GM12878 (cell line): Measurements from ENCODE around the gene DIO3. TPM values are rescaled to one million over a fixed set of nuclear protein-coding genes. Genes with fewer than 3 reads are reported as not detected.

Experiments used
- ATAC-seq: fragments of 200-7000 bp; cut with Tn5 transposase; 3 replicates; pipeline ENCODE4 v1.9.1; 2020; ENCODE audit warnings: mild to moderate bottlenecking, moderate library complexity
- BruUV-seq: library from RNA; stranded (reverse); fragments of 400-500 nt; replicated peaks from 2 replicates; lab custom pipeline; 2021; lab: Mats Ljungman, UMichigan
- CTCF ChIA-PET: fragments of 300-600 bp; sonication (Branson Sonifier 250); formaldehyde crosslinking; extraction: SDS; loops from one replicate; lab custom pipeline; 2021; ENCODE audit warnings: inconsistent platforms; lab: Yijun Ruan, JAX
- POLR2A ChIA-PET: fragments of 350-600 bp; formaldehyde crosslinking; extraction: SDS; loops from one replicate; lab custom pipeline; 2021; ENCODE audit warnings: inconsistent platforms; lab: Charles Lee
- RAD21 ChIA-PET: fragments of 300-600 bp; sonication (Branson Sonifier 250); formaldehyde crosslinking; loops from one replicate; lab custom pipeline; 2023; ENCODE audit warnings: antibody characterized with exemption; ENCODE audit not compliant: unreplicated experiment; lab: Charles Lee
- SMC1A ChIA-PET: fragments of 300-600 bp; sonication (Branson Sonifier 250); formaldehyde crosslinking; loops from one replicate; lab custom pipeline; 2023; ENCODE audit not compliant: unreplicated experiment, uncharacterized antibody; lab: Charles Lee
- DNase-seq: peaks from one replicate; pipeline ENCODE4 v3.0.0-alpha.2; 2011; ENCODE audit warnings: low read depth, low spot score
- FAIRE-seq: peaks from 3 replicates; lab custom pipeline; 2011; peaks lifted over from hg19 to GRCh38; lab: Jason Lieb, UNC
- H2AFZ ChIP-seq: 2 replicates; pipeline ENCODE4 v1.6.0; 2011; ENCODE audit warnings: low read depth, low read length, control low read depth; ENCODE audit not compliant: control insufficient read depth
- H3K27ac ChIP-seq: 2 replicates; pipeline ENCODE4 v1.5.1; 2011; ENCODE audit warnings: control low read depth; ENCODE audit not compliant: control insufficient read depth, insufficient read depth
- H3K27me3 ChIP-seq, 2 experiments: replicated peaks in 1 of 2; 2 replicates each; pipeline versions ENCODE4 v1.6.0 to v1.6.1; 2011; ENCODE audit warnings: low read length in 1 of 2; ENCODE audit not compliant: control insufficient read depth in 2 of 2, insufficient read depth in 2 of 2
- H3K36me3 ChIP-seq, 2 experiments: 2 replicates each; pipeline ENCODE4 v1.5.1; 2011; ENCODE audit warnings: low read length in 1 of 2; ENCODE audit not compliant: control insufficient read depth in 2 of 2, insufficient read depth in 2 of 2
- H3K4me1 ChIP-seq: 2 replicates; pipeline ENCODE4 v1.6.1; 2011; ENCODE audit warnings: mild to moderate bottlenecking, low read length, moderate library complexity, mixed read lengths; ENCODE audit not compliant: control insufficient read depth, insufficient read depth
- H3K4me2 ChIP-seq: 2 replicates; pipeline ENCODE4 v1.6.0; 2011; ENCODE audit warnings: control low read depth; ENCODE audit not compliant: control insufficient read depth, insufficient read depth
- H3K4me3 ChIP-seq: fragments of 200-600 bp; sonication (generic); 2 replicates; pipeline ENCODE4 v1.5.1; 2016
- H3K79me2 ChIP-seq: 2 replicates; pipeline ENCODE4 v1.6.0; 2011; ENCODE audit warnings: low read length; ENCODE audit not compliant: control insufficient read depth, insufficient read depth
- H3K9ac ChIP-seq: 2 replicates; pipeline ENCODE4 v1.8.0; 2011; ENCODE audit warnings: low read length, control low read depth, mixed read lengths; ENCODE audit not compliant: control insufficient read depth, insufficient read depth
- H3K9me3 ChIP-seq: replicated peaks from 3 replicates; pipeline ENCODE4 v1.5.1; 2011; ENCODE audit warnings: mild to moderate bottlenecking, low read length; ENCODE audit not compliant: control insufficient read depth, insufficient read depth
- H4K20me1 ChIP-seq: 2 replicates; pipeline ENCODE4 v1.6.0; 2011; ENCODE audit not compliant: control insufficient read depth, insufficient read depth
- EED ChIP-seq: sonication (generic); IDR thresholded peaks from 2 replicates; pipeline ENCODE4 v1.6.1; 2016; ENCODE audit warnings: antibody characterized with exemption, low read depth
- FOXK2 ChIP-seq: fragments of 450-650 bp; IDR thresholded peaks from 2 replicates; pipeline ENCODE4 v1.6.1; 2017; ENCODE audit warnings: mild to moderate bottlenecking, moderate library complexity
- MTA2 ChIP-seq: fragments of 450-650 bp; IDR thresholded peaks from 2 replicates; pipeline ENCODE4 v1.6.1; 2016; ENCODE audit warnings: low read depth, mild to moderate bottlenecking, moderate library complexity
- NR2C1 ChIP-seq: fragments of 450-650 bp; IDR thresholded peaks from 2 replicates; pipeline ENCODE4 v1.6.1; 2017; ENCODE audit warnings: antibody characterized with exemption, mild to moderate bottlenecking, moderate library complexity
- PRDM15 ChIP-seq: fragments of 450-650 bp; formaldehyde crosslinking; IDR thresholded peaks from 2 replicates; pipeline ENCODE4 v1.4.0; 2020; ENCODE audit warnings: mild to moderate bottlenecking, moderate library complexity
- SIX5 ChIP-seq: IDR thresholded peaks from 2 replicates; pipeline ENCODE4 v1.6.1; 2011; ENCODE audit warnings: mild to moderate bottlenecking, low read depth, low read length, moderate library complexity; ENCODE audit not compliant: severe bottlenecking
- USF1 ChIP-seq: IDR thresholded peaks from 2 replicates; pipeline ENCODE4 v1.6.1; 2011; ENCODE audit warnings: borderline replicate concordance, low read depth, mild to moderate bottlenecking, moderate library complexity, mixed read lengths, low read length; ENCODE audit not compliant: insufficient read depth; ENCODE audit errors: extremely low read length
- YY1 ChIP-seq: IDR thresholded peaks from 2 replicates; pipeline ENCODE4 v1.6.1; 2011; ENCODE audit warnings: low read depth, mild to moderate bottlenecking, low read length
- WGBS: methylation state at CpG from one replicate; pipeline ENCODE4 v1.1.6; 2016; ENCODE audit warnings: low lambda C conversion rate; ENCODE audit not compliant: insufficient replicate concordance, insufficient coverage; ENCODE audit errors: missing lambda C conversion rate; 5-methylcytosine and 5-hydroxymethylcytosine counted together
- in situ Hi-C: fragments of 300-500 bp; cut with MboI; formaldehyde crosslinking; loops from 9 replicates; pipeline ENCODE4 v1.14.3; 2018; ENCODE audit warnings: mixed read lengths
- intact Hi-C: fragments of 100-400 bp; cut with micrococcal nuclease; formaldehyde crosslinking; loops from one replicate; pipeline ENCODE4 v1.14.2; 2022; ENCODE audit not compliant: unreplicated experiment
- polyA plus RNA-seq, 11 experiments: library from polyadenylated mRNA; depleted of rRNA in 4 of 11; unstranded in 6 of 11; stranded (reverse) in 5 of 11; fragments of >200 nt; fragmentation: Nextera tagmentation in 4 of 11; fragmentation: Illumina TruSeq in 1 of 11; extraction: Ambion mirVana in 4 of 11; extraction: Trizol in 1 of 11; gene quantifications; 1 replicate in 1 of 11; 2 replicates in 10 of 11; pipeline versions ENCODE4 v1.2.1 to v1.2.3, GENCODE V29; 2011 to 2016; ENCODE audit warnings: inconsistent platforms in 2 of 11, missing spikeins in 2 of 11, low read depth in 1 of 11
- total RNA-seq, 4 experiments: library from RNA; depleted of rRNA in 3 of 4; stranded (reverse); fragments of >200 nt in 3 of 4; fragmentation: Illumina TruSeq in 1 of 4; extraction: Trizol in 1 of 4; gene quantifications; 2 replicates each; pipeline versions ENCODE4 v1.2.1 to v1.2.3, GENCODE V29; 2013 to 2021

Gene DIO3
- total and polyA plus RNA-seq, 10 of the 15 experiments (the other 5 are each of a cell fraction or from before 2014, with no cell fraction given), result not detected

GRCh38 chr14:101583715-101584054, 22.4 kb downstream of the DIO3 start:
- no peaks in the 10 kb centered on the region for H3K9me3 ChIP-seq
- ATAC-seq (no peak), FAIRE-seq (no peak), DNase-seq (no peak)
- ChIA-PET RAD21 (no interaction called here), CTCF (no interaction called here), SMC1A (no interaction called here), POLR2A (no interaction called here)
- TF ChIP-seq EED (no peak), SIX5 (no peak), MTA2 (no peak), YY1 (no peak), FOXK2 (no peak), NR2C1 (no peak)
- no peak overlapping the region for H2AFZ ChIP-seq
- in situ Hi-C loops (no loop called here), intact Hi-C loops (no loop called here)
- H4K20me1 ChIP-seq, result no peaks in the 10 kb centered on the region
- H3K4me1 ChIP-seq, result no peaks in the 10 kb centered on the region
- no TSS peak for BruUV-seq
- H3K36me3 ChIP-seq, result no peaks in the 10 kb centered on the region
- no peaks in the 10 kb centered on the region for H3K27me3 ChIP-seq
- H3K4me2 ChIP-seq, result no peak overlapping the region
- H3K4me3 ChIP-seq, result no peak overlapping the region
- 52% methylated on average over 7 of the region's 7 CpGs for WGBS
- no peak overlapping the region for H3K9ac ChIP-seq
- no peak overlapping the region for H3K27ac ChIP-seq
- no peaks in the 10 kb centered on the region for H3K79me2 ChIP-seq

GRCh38 chr14:101584055-101584859, 23.0 kb downstream of the DIO3 start:
- FAIRE-seq, result no peak
- in situ Hi-C loops, result no loop called here

More at GRCh38 chr14:101584055-101584859, 23.0 kb downstream of the DIO3 start:
- 64% methylated on average over 54 of the region's 54 CpGs for WGBS
- DNase-seq (no peak), ATAC-seq (no peak)
- Histone ChIP-seq H2AFZ (no peak overlapping the region), H4K20me1 (no peaks in the 10 kb centered on the region), H3K9me3 (no peaks in the 10 kb centered on the region), H3K4me1 (no peaks in the 10 kb centered on the region), H3K9ac (no peak overlapping the region), H3K4me2 (no peak overlapping the region), H3K4me3 (no peak overlapping the region), H3K36me3 (no peaks in the 10 kb centered on the region), H3K27me3 (no peaks in the 10 kb centered on the region), H3K27ac (no peak overlapping the region), H3K79me2 (no peaks in the 10 kb centered on the region)
- TF ChIP-seq PRDM15 (CRISPR knock-in tag) (no peak), USF1 (peak; percentile 60)
- RAD21 ChIA-PET, result no interaction called here
- SMC1A ChIA-PET, result no interaction called here
- POLR2A ChIA-PET, result no interaction called here
- intact Hi-C loops, result no loop called here
- CTCF ChIA-PET, result no interaction called here
- BruUV-seq, result no TSS peak
